ENCODE measurements around the gene GABPB2.

GABPB2 gene

GRCh38 chr1:151060007-151060656 lies 10.4 kb upstream of the GABPB2 start, which contains the start of gene MLLT11:
Gene MLLT11 (plus strand): TSS chr1:151060397. CDS start chr1:151067225, 6,828 bp downstream.
- no peak for DNase-seq (ENCODE audit: extremely low read depth, low read depth)
- no peak for TF ChIP-seq CTCF (IDR thresholded peaks at IDR 0.05; ENCODE audit: low read depth, low read length)

- TF ChIP-seq CTCF (IDR thresholded peaks at IDR 0.05; ENCODE audit: low read depth, low read length), result no peak
- DNase-seq (ENCODE audit: extremely low read depth, low read depth), result no peak
Measured at GRCh38 chr1:151060657-151061421, 9.7 kb upstream of the GABPB2 start.

- no peak for TF ChIP-seq CTCF (IDR thresholded peaks at IDR 0.05; ENCODE audit: low read depth, low read length)
- no peak for DNase-seq (ENCODE audit: extremely low read depth, low read depth)
Measured at GRCh38 chr1:151061704-151062103, 8.9 kb upstream of the GABPB2 start.

- peak; percentile 45 for DNase-seq (ENCODE audit: extremely low read depth, low read depth)
- no peak for TF ChIP-seq CTCF (IDR thresholded peaks at IDR 0.05; ENCODE audit: low read depth, low read length)
Measured at GRCh38 chr1:151062741-151063371, 7.7 kb upstream of the GABPB2 start.

GRCh38 chr1:151065089-151065645 lies 5.4 kb upstream of the GABPB2 start:
- DNase-seq (ENCODE audit: extremely low read depth, low read depth), result no peak
- no peak for TF ChIP-seq CTCF (IDR thresholded peaks at IDR 0.05; ENCODE audit: low read depth, low read length)

- DNase-seq (ENCODE audit: extremely low read depth, low read depth), result no peak
- no peak for TF ChIP-seq CTCF (IDR thresholded peaks at IDR 0.05; ENCODE audit: low read depth, low read length)
Measured at GRCh38 chr1:151067185-151067584, 3.4 kb upstream of the GABPB2 start.

- no peak for DNase-seq (ENCODE audit: extremely low read depth, low read depth)
Measured at GRCh38 chr1:151069103-151069486, 1.5 kb upstream of the GABPB2 start.

More at GRCh38 chr1:151069103-151069486, 1.5 kb upstream of the GABPB2 start:
- no peak for TF ChIP-seq CTCF (IDR thresholded peaks at IDR 0.05; ENCODE audit: low read depth, low read length)
